GM12865 (cell line): Measurements from ENCODE around the gene MAP6D1.
"Not testable (repeated sequence)": the region's sequence is repeated elsewhere in the genome, so short reads cannot be mapped to it uniquely, and the experiment has no call there.

Source experiments
- DNase-seq: peaks from one replicate; pipeline ENCODE4 v3.0.0; 2010; ENCODE audit warnings: low read depth
- H3K4me3 ChIP-seq: 2 replicates; pipeline ENCODE4 v1.5.1; 2011; ENCODE audit warnings: mild to moderate bottlenecking, low read depth, low read length, control low read depth
- TF ChIP-seq, protein P1 (sequence below): IDR thresholded peaks from 2 replicates; pipeline ENCODE4 v1.5.1; 2011; ENCODE audit warnings: low read length, control low read depth, low read depth, inconsistent platforms; ENCODE audit not compliant: insufficient read depth; ENCODE audit errors: missing control alignments

MAP6D1 gene

DNA sequence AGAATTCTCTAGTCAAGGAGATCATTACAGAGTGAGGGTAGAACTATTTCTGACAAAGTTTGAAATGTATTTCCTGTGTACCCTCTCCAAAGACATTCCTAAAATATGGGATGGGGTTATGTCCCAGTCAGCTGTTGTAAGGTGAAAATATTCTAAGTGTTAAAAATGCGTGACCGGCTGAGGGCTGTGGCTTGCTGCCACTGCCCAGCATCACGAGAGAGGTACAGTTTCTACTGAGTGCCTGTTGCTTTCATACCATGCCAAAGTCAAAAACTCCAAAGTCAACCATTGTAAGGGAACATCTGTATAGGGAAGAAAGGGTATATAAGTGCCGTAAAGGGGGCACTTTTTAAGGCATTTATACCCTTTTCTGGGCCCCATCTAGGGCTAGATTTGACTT lies 30.9 kb downstream of the MAP6D1 start:
- TF ChIP-seq, protein P1, sequence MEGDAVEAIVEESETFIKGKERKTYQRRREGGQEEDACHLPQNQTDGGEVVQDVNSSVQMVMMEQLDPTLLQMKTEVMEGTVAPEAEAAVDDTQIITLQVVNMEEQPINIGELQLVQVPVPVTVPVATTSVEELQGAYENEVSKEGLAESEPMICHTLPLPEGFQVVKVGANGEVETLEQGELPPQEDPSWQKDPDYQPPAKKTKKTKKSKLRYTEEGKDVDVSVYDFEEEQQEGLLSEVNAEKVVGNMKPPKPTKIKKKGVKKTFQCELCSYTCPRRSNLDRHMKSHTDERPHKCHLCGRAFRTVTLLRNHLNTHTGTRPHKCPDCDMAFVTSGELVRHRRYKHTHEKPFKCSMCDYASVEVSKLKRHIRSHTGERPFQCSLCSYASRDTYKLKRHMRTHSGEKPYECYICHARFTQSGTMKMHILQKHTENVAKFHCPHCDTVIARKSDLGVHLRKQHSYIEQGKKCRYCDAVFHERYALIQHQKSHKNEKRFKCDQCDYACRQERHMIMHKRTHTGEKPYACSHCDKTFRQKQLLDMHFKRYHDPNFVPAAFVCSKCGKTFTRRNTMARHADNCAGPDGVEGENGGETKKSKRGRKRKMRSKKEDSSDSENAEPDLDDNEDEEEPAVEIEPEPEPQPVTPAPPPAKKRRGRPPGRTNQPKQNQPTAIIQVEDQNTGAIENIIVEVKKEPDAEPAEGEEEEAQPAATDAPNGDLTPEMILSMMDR = no peak
- DNase-seq = no peak
- no peak overlapping the region for H3K4me3 ChIP-seq

DNA sequence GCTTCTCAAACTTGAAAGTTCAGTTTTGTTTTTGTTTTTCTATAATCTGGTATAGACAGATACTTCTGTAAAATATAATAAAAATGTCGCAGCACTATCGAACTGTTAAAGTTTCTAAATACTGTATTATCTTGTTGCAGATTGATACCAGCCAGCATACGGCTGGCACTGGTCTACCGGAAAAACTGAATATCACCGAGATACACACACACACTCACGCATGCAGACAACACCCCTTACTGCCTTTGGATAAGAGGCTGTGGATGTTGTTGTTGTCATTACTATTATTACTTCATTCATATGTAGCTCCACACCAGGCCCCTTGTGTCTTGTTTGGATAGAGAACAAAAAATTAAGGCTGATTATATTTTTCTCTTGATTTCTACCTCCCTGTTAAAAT lies 32.4 kb downstream of the MAP6D1 start:
- no peak for DNase-seq
- TF ChIP-seq, protein P1 = no peak
- H3K4me3 ChIP-seq = no peak overlapping the region

DNA sequence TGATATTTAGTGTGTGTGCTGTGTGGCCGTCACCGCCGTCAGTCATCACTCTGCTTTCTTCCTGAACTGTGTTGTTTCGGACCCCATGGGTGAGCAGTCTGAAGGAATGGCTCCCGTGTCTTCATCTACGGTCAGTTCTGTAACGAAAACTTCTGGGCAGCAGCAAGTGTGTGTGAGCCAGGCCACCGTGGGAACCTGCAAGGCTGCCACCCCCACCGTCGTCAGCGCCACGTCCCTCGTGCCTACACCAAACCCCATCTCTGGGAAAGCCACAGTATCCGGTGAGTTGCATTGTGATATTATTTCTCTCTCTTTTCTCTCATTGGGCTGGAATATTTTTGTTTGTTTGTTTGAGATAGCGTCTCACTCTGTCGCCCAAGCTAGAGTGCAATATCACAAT lies 34.7 kb downstream of the MAP6D1 start:
- no peak overlapping the region for H3K4me3 ChIP-seq
- no peak for DNase-seq
- TF ChIP-seq, protein P1 = no peak

DNA sequence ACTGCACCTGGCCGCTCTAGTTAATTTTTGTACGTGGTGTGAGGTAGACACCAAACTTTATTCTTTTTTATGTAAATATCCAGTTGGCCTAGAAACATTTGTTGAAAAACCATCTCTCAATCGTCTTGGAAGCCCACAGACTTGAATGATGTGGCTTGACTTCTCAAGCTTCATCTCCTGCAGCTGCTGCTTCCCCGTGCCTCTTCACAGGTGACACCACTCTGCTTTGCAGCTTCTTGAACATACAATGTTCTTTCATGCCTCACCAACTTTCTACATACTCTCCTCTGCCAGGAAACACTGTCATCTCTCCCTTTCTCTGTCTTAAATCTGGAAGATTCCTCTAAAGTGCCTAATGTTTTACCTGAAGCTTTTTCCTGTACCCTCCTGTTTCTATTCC lies 35.6 kb downstream of the MAP6D1 start:
- DNase-seq = no peak
- H3K4me3 ChIP-seq = no peak overlapping the region
- TF ChIP-seq, protein P1 = no peak

DNA sequence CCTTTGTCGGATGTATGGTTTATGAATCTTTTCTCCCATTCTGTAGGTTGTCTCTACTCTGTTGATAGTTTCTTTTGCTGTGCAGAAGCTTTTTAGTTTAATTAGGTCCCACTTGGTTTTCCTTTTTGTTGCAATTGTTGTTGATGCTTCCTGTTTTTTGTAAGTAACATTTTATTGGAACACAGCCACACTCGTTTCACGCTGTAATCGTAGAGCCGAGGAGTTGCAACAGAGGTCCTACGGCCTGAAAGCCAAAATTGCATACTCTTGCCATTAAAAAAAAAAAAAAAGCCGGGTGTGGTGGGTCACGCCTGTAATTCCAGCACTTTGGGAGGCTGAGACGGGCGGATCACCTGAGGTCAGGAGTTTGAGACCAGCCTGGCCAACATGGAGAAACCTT lies 40.9 kb downstream of the MAP6D1 start:
- H3K4me3 ChIP-seq, DNase-seq: not testable (repeated sequence)

DNA sequence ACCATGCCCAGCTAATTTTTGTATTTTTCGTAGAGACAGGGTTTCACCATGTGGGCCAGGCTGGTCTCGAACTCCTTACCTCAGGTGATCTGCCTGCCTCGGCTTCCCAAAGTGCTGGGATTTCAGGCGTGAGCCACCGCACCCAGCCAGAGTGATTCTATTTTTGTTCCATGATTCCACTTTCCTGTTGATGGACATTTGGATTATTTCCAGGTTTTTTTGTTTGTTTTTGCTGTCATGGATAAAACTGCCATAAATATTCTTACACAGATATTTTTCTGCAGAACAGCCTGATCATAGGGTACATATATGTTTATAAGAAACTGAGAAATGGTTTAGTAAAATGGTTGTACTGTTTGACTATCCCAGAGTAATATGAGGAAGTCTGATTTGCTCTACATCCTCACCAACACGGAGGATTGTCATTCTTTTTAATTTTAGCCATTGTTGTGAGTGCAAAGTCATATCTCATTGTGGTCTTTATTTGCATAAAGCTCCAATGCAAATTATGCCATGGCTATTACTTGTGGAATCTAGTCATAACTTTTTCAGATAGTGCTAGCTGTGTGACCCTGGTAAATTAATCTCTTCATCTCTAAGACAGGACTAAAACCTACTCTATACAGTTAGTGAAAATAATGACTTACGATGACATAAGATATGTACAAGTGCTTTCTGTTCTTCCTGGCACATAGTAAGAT lies 42.7 kb downstream of the MAP6D1 start:
- DNase-seq = no peak
- TF ChIP-seq, protein P1 = no peak

DNA sequence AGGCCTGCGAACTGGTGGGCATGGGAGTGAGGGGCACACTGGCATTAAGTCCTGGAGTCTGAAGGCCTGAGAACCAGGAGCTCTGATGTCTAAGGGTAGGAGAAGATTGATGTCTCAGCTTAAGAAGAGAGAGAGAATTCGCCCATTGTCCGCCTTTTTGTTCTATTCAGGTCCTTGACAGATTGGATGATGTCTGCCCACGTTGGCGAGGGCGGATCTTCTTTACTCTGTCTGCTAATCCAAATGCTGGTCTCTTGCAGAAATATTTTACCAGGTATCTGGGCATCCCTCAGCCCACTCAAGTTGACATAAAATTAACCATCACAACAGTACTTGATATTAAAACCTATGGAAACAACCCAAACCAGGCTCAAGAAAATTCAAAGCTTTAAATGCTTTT lies 44.1 kb downstream of the MAP6D1 start:
- no peak overlapping the region for H3K4me3 ChIP-seq
- TF ChIP-seq, protein P1 = no peak
- no peak for DNase-seq

More for the DNA sequence above, 42.7 kb downstream of the MAP6D1 start:
- H3K4me3 ChIP-seq = no peak overlapping the region
